GM12892 (cell line): ENCODE measurements around the gene SPSB3.

ENCODE experiments used
- POLR2A ChIP-seq: IDR thresholded peaks from 2 replicates; pipeline ENCODE4 v1.6.1; 2011; ENCODE audit warnings: low read depth, low read length, control low read depth
- POLR2AphosphoS5 ChIP-seq: IDR thresholded peaks from 2 replicates; pipeline ENCODE4 v1.6.1; 2011; ENCODE audit warnings: low read depth, low read length, control low read depth

- TF ChIP-seq POLR2AphosphoS5 (no peak), POLR2A (no peak)
These were observed 34.3 kb upstream of the SPSB3 start for GRCh38 chr16:1816396-1817275.
